KOPT-K1 (cell line): ENCODE measurements around the gene DAB1.

ENCODE experiments used
- H3K27ac ChIP-seq: fragments of 200-600 bp; sonication (generic); 2 replicates; pipeline ENCODE4 v1.5.1; 2016; ENCODE audit warnings: antibody characterized with exemption, mild to moderate bottlenecking, low read depth, low read length; ENCODE audit not compliant: poor library complexity, severe bottlenecking
- H3K36me3 ChIP-seq: fragments of 200-600 bp; sonication (generic); 2 replicates; pipeline ENCODE4 v1.5.1; 2017; ENCODE audit warnings: antibody characterized with exemption, mild to moderate bottlenecking, low read length, moderate library complexity; ENCODE audit not compliant: insufficient read depth
- H3K9me3 ChIP-seq: fragments of 200-600 bp; sonication (generic); 2 replicates; pipeline ENCODE4 v1.5.1; 2017; ENCODE audit warnings: antibody characterized with exemption, low read length, mild to moderate bottlenecking; ENCODE audit not compliant: insufficient read depth, poor library complexity, severe bottlenecking

The DAB1 gene

GRCh38 chr1:57162607-57163261 lies 261.1 kb downstream of the DAB1 start:
- Histone ChIP-seq H3K27ac (no peak overlapping the region), H3K9me3 (no peaks in the 10 kb centered on the region), H3K36me3 (no peaks in the 10 kb centered on the region)

- Histone ChIP-seq H3K9me3 (no peaks in the 10 kb centered on the region), H3K36me3 (no peaks in the 10 kb centered on the region), H3K27ac (no peak overlapping the region)
Observed at GRCh38 chr1:57160594-57160993, 263.3 kb downstream of the DAB1 start.

GRCh38 chr1:57158604-57158998 lies 265.3 kb downstream of the DAB1 start:
- Histone ChIP-seq H3K27ac (no peak overlapping the region), H3K36me3 (no peaks in the 10 kb centered on the region)

GRCh38 chr1:57157818-57158603 lies 265.8 kb downstream of the DAB1 start:
- Histone ChIP-seq H3K36me3 (no peaks in the 10 kb centered on the region), H3K9me3 (no peaks in the 10 kb centered on the region), H3K27ac (no peak overlapping the region)

More at GRCh38 chr1:57158604-57158998, 265.3 kb downstream of the DAB1 start:
- no peaks in the 10 kb centered on the region for H3K9me3 ChIP-seq

GRCh38 chr1:57156907-57157306 lies 267.0 kb downstream of the DAB1 start:
- H3K9me3 ChIP-seq, result no peaks in the 10 kb centered on the region
- no peaks in the 10 kb centered on the region for H3K36me3 ChIP-seq
- no peak overlapping the region for H3K27ac ChIP-seq

DNA sequence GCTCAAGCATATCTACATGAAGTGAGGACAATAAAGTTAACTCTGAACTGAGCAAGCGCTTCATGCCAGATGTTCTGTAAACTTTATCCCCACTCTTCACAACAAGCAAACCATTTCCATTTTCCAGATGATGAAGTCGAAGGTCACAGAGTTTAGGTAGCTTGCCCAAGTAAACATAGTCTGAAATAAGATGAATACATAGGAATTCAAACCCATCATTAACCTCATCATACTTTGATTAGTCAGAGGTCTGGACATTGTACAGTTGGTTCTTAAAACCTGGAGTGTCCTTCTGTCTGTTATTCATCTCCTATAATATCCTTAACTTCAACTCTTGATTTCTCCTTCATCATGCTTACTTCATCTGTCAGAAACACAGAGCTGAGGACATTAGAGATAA lies 277.8 kb downstream of the DAB1 start:
- no peak overlapping the region for H3K27ac ChIP-seq
- H3K36me3 ChIP-seq, result no peaks in the 10 kb centered on the region
- no peaks in the 10 kb centered on the region for H3K9me3 ChIP-seq

GRCh38 chr1:57142999-57143398 lies 280.9 kb downstream of the DAB1 start:
- H3K36me3 ChIP-seq, result no peaks in the 10 kb centered on the region
- H3K27ac ChIP-seq, result no peak overlapping the region
- H3K9me3 ChIP-seq, result no peaks in the 10 kb centered on the region

DNA sequence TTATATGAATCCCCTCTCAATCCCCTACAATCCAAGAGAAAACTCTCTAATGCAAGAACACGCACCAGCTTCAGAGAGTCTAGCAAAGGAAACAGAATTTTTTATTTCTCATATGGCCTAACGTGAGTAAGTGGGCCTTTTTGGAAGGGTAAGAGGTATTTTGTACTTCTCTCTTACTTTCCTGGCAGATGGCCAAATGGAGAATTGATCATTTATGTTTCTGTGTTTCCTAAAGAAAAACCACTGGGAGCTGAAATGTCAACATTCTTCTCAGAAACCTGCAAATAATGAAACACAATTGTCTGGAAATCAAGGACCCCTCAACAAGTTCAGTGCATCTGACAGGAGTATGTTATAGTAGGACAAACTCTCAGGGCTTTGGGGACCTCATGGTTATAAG lies 281.7 kb downstream of the DAB1 start:
- no peaks in the 10 kb centered on the region for H3K36me3 ChIP-seq
- no peaks in the 10 kb centered on the region for H3K9me3 ChIP-seq
- H3K27ac ChIP-seq, result no peak overlapping the region

- no peak overlapping the region for H3K27ac ChIP-seq
- no peaks in the 10 kb centered on the region for H3K9me3 ChIP-seq
- no peaks in the 10 kb centered on the region for H3K36me3 ChIP-seq
Observed at GRCh38 chr1:57138432-57139078, 285.3 kb downstream of the DAB1 start.

GRCh38 chr1:57137980-57138379 lies 285.9 kb downstream of the DAB1 start:
- no peaks in the 10 kb centered on the region for H3K9me3 ChIP-seq
- H3K36me3 ChIP-seq, result no peaks in the 10 kb centered on the region
- no peak overlapping the region for H3K27ac ChIP-seq

GRCh38 chr1:57134803-57135202 lies 289.1 kb downstream of the DAB1 start:
- Histone ChIP-seq H3K9me3 (no peaks in the 10 kb centered on the region), H3K27ac (no peak overlapping the region), H3K36me3 (no peaks in the 10 kb centered on the region)

- Histone ChIP-seq H3K27ac (no peak overlapping the region), H3K9me3 (no peaks in the 10 kb centered on the region), H3K36me3 (no peaks in the 10 kb centered on the region)
Observed at GRCh38 chr1:57133686-57134085, 290.2 kb downstream of the DAB1 start.

DNA sequence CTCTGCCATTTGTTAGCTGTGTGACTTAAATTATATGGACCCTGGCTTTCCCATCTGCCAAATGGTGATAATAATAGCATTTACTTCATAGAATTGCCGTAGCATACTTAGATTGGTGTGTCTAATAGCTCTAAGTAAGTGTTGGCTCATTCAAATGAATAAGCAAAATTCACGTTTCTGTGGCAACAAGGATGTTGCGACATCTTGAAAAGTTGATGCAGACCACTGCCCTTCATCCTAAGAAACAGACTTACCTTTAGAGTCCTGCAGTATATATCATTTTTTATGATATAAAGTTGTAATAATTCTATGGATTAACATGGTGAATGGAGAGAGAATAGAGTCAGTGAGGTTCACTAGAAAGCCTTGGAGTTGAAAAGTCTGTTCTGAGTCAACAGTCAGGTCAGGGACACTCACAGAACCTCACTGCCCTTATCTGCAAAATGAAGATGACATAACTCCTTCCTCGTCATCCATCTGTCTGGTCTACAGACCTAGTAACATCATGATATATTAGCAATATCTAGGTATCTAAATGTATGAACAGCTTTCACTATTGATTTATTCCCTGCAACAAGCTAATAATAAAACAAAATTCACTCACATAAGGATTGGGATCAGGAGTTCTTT lies 290.8 kb downstream of the DAB1 start:
- H3K36me3 ChIP-seq, result no peaks in the 10 kb centered on the region
- no peak overlapping the region for H3K27ac ChIP-seq
- no peaks in the 10 kb centered on the region for H3K9me3 ChIP-seq

GRCh38 chr1:57131701-57132394 lies 292.0 kb downstream of the DAB1 start:
- Histone ChIP-seq H3K36me3 (no peaks in the 10 kb centered on the region), H3K27ac (no peak overlapping the region), H3K9me3 (no peaks in the 10 kb centered on the region)

DNA sequence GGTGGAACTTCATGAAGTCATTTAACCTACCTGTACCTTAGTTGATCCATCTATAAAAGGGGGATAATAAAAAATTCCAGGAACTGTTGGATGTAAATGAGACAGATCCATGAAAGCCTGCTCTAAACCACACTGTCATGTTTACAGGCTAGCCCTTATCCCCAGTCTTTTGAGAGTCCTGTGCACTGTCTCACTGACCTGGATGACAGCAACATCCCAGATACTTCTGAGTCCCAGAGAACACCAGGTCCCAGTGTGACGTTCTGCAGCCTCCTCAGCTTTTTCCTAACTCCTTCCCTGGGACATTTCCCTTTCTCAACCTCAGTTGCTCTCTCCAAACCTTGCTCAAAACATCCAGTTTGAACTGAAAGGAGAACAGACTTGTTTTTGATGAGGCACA lies 292.6 kb downstream of the DAB1 start:
- no peaks in the 10 kb centered on the region for H3K36me3 ChIP-seq
- H3K9me3 ChIP-seq, result no peaks in the 10 kb centered on the region
- H3K27ac ChIP-seq, result no peak overlapping the region
